Heart left ventricle (tissue), 16 donors: ENCODE results near the gene CPEB1. TPM values are rescaled to one million over a fixed set of nuclear protein-coding genes. Genes with fewer than 3 reads are reported as not detected.

Source experiments
- ATAC-seq, 4 donors: fragments of 200-7000 bp; cut with Tn5 transposase; one replicate each; pipeline ENCODE4 v1.9.1; 2020 to 2022; ENCODE audit warnings: moderate library complexity in 4 of 4, mild to moderate bottlenecking in 3 of 4, moderate number of reproducible peaks in 1 of 4
- DNase-seq, 5 donors: peaks; one replicate each; pipeline ENCODE4 v3.0.0-alpha.2; 2020
- H3K27ac ChIP-seq, 12 donors: fragments of 200-600 bp; sonication (generic) in 4 of 12; one replicate each; pipeline versions ENCODE4 v1.5.0 to v1.8.0; 2016 to 2022; ENCODE audit warnings: mild to moderate bottlenecking in 2 of 12
- H3K27me3 ChIP-seq, 9 donors: fragments of 200-600 bp; sonication (generic) in 2 of 9; one replicate each; pipeline versions ENCODE4 v1.5.1 to v1.8.0; 2016 to 2022; ENCODE audit warnings: mild to moderate bottlenecking in 3 of 9
- H3K36me3 ChIP-seq, 9 donors: fragments of 200-600 bp; sonication (generic) in 2 of 9; one replicate each; pipeline versions ENCODE4 v1.5.0 to v1.8.0; 2018 to 2022; ENCODE audit warnings: mild to moderate bottlenecking in 2 of 9
- H3K4me1 ChIP-seq, 12 donors: fragments of 200-600 bp; sonication (generic) in 4 of 12; one replicate each; pipeline versions ENCODE4 v1.5.0 to v1.8.0; 2016 to 2022; ENCODE audit warnings: mild to moderate bottlenecking in 3 of 12
- H3K4me3 ChIP-seq, 12 donors: fragments of 200-600 bp; sonication (generic) in 4 of 12; one replicate each; pipeline versions ENCODE4 v1.5.0 to v1.8.0; 2017 to 2022; ENCODE audit warnings: mild to moderate bottlenecking in 9 of 12, moderate library complexity in 4 of 12
- H3K9me3 ChIP-seq, 12 donors: fragments of 200-600 bp; sonication (generic) in 4 of 12; one replicate each; pipeline versions ENCODE4 v1.5.0 to v1.8.0; 2016 to 2022; ENCODE audit warnings: mild to moderate bottlenecking in 1 of 12
- POLR2A ChIP-seq, 2 donors: fragments of 450-650 bp; IDR thresholded peaks; one replicate each; pipeline ENCODE4 v1.6.1; 2017; ENCODE audit warnings: antibody characterized with exemption in 2 of 2, mild to moderate bottlenecking in 2 of 2, moderate library complexity in 2 of 2
- WGBS, 4 donors: extraction: QIAGEN DNeasy Blood & Tissue Kit in 2 of 4; methylation state at CpG; one replicate each; pipeline versions ENCODE4 v1.1.5 to v1.1.7; 2013 to 2018; 5-methylcytosine and 5-hydroxymethylcytosine counted together
- intact Hi-C, 10 donors: fragments of 100-400 bp; cut with DNase I; formaldehyde crosslinking; loops; one replicate each; pipeline versions ENCODE4 v1.11.1 to v1.14.2; 2022
- polyA plus RNA-seq, 2 donors: library from polyadenylated mRNA; stranded (reverse); fragments of 200-250 nt; gene quantifications; one replicate each; pipeline ENCODE4 v1.2.3, GENCODE V29; 2013
- total RNA-seq, 9 donors: library from RNA; depleted of rRNA in 2 of 9; stranded (reverse); fragments of >200 nt in 2 of 9; fragmentation: NEBNext Ultra II Directional in 3 of 9; extraction: Animal tissue kit (Norgen Biotek cat#: 25700) in 3 of 9; gene quantifications; one replicate each; pipeline versions ENCODE4 v1.1.0 to v1.2.4, GENCODE V29; 2016 to 2023
- TF ChIP-seq, protein P1 (sequence below), 12 donors: fragments of 200-600 bp; sonication (generic) in 4 of 12; IDR thresholded peaks; one replicate each; pipeline versions ENCODE4 v1.5.0 to v1.8.0; 2018 to 2022; ENCODE audit warnings: antibody characterized with exemption in 12 of 12, mild to moderate bottlenecking in 5 of 12
- donor health status: ischemic (EF 13 %, LVEDD 7.1; RV severe dilation, severe dysfunction).
- donor health status: healthy with polysubstance abuse.
- donor health status: DM: no; HTN: yes; CAD: no.
- donor health status: DM: no; HTN: no; CAD: no.
- donor health status: ischemic (EF 25% LVEDD 6.9; RV normal size, moderate dysfunction).
- donor health status: ischemic (EF 25% LVEDD 5.7; RV mildly dilated, moderate dysfunction).
- donor health status: healthy.
- donor health status: DM: yes; HTN: yes; CAD: no.
- donor health status: ischemic (EF 35%, LVEDD 5.7; RV mildly dilated, moderate dysfunction).
- donor health status: nonischemic (EF 11% LVEDD 7.7; RV severe dilation, severe dysfunction).
- donor health status: DM: yes; HTN: yes; CAD: no.
- donor health status: PGD.
- donor health status: ischemic (EF 29% LVEDD 5.4; RV normal size, mild dysfunction).
- donor health status: nonischemic (EF 23%, LVEDD 6.1; RV moderate dilation, normal function).

Gene CPEB1
- total and polyA plus RNA-seq, 11 donors = 0.07 to 8.7 (median 0.54) TPM; not detected in 1

DNA sequence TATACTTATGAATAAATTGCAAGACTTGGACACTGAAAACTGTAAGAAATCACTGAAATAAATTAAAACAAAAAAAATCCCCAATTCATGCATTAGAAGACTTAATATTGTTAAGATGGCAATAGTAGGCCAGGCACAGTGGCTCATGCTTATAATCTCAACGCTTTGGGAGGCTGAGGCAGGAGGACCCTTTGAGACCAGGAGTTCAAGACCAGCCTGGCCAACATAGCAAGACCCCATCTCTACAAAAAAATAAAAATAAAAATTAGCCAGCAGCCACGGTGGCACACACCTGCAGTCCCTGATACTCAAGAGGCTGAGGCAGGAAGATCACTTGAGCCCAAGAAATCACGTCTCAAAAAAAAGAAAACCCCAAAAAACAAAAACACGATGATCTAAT, 35.8 kb downstream of the CPEB1 start:
- DNase-seq (no peak), ATAC-seq (no peak)
- no peak for TF ChIP-seq POLR2A (IDR thresholded peaks at IDR 0.05)
- TF ChIP-seq, protein P1, sequence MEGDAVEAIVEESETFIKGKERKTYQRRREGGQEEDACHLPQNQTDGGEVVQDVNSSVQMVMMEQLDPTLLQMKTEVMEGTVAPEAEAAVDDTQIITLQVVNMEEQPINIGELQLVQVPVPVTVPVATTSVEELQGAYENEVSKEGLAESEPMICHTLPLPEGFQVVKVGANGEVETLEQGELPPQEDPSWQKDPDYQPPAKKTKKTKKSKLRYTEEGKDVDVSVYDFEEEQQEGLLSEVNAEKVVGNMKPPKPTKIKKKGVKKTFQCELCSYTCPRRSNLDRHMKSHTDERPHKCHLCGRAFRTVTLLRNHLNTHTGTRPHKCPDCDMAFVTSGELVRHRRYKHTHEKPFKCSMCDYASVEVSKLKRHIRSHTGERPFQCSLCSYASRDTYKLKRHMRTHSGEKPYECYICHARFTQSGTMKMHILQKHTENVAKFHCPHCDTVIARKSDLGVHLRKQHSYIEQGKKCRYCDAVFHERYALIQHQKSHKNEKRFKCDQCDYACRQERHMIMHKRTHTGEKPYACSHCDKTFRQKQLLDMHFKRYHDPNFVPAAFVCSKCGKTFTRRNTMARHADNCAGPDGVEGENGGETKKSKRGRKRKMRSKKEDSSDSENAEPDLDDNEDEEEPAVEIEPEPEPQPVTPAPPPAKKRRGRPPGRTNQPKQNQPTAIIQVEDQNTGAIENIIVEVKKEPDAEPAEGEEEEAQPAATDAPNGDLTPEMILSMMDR (IDR thresholded peaks at IDR 0.05) = no peak
- H3K4me1 ChIP-seq = no peaks in the 10 kb centered on the region
- no peaks in the 10 kb centered on the region for H3K9me3 ChIP-seq
- H3K27me3 ChIP-seq = peaks cover 0 to 6% (median 0%) of the 10 kb centered on the region in 9 donors
- WGBS, 4 donors = 76 to 87% (median 83%) methylated on average over 4 of the region's 4 CpGs
- H3K4me3 ChIP-seq = no peak overlapping the region
- no peak overlapping the region for H3K27ac ChIP-seq
- H3K36me3 ChIP-seq = no peaks in the 10 kb centered on the region
- intact Hi-C loops = no loop called here

DNA sequence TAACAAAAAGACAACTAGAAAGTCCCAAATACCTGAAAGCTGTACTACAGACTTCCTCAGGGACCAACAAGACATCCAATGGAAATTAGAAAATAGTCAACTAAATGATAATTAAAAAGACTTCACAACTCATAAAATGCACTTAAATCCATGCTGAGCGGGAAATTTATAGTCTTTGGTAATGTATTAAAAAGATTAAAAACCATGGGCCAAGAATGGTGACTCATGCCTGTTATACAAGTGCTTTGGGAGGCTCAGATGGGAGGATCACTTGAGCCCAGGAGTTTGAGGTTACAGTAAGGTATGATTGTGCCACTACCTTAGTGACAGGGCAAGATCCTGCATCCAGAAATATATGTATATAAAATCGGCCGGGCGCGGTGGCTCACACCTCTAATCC, 45.0 kb downstream of the CPEB1 start:
- H3K36me3 ChIP-seq = no peaks in the 10 kb centered on the region
- ATAC-seq (no peak), DNase-seq (no peak)
- no peaks in the 10 kb centered on the region for H3K9me3 ChIP-seq
- no peak overlapping the region for H3K27ac ChIP-seq
- intact Hi-C loops = no loop called here
- peaks cover 0 to 5% (median 0%) of the 10 kb centered on the region in 9 donors for H3K27me3 ChIP-seq
- TF ChIP-seq, protein P1 (IDR thresholded peaks at IDR 0.05) = no peak
- TF ChIP-seq POLR2A (IDR thresholded peaks at IDR 0.05) = no peak
- H3K4me1 ChIP-seq = no peaks in the 10 kb centered on the region
- no peak overlapping the region for H3K4me3 ChIP-seq
- WGBS, 4 donors = 70 to 83% (median 78%) methylated on average over 5 of the region's 5 CpGs

DNA sequence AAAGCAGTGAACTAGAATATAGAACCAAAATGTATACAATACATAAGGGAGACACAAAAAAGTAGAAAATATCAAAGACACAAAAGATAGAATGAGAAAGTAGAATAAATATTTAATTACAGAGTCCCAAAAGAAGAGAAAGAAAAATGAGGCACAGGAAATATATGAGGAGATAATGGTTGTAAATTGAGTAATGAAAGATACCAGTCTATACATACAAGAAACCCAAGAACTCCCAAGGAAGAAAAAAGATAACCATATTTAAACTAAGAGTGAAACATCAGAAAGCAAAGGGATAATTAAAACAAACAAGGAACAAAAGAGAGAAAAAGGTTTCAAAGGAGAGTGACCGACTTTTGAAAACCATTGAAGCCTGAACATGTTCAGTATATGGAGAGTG, 47.3 kb downstream of the CPEB1 start:
- 78 to 89% (median 86%) methylated on average over 1 of the region's 1 CpG for WGBS, 4 donors
- ATAC-seq = no peak
- Histone ChIP-seq H3K36me3 (no peaks in the 10 kb centered on the region), H3K27ac (no peak overlapping the region), H3K4me1 (no peaks in the 10 kb centered on the region), H3K27me3 (peaks cover 0 to 13% (median 0%) of the 10 kb centered on the region in 9 donors), H3K9me3 (no peaks in the 10 kb centered on the region), H3K4me3 (no peak overlapping the region)
- TF ChIP-seq, protein P1 (IDR thresholded peaks at IDR 0.05) = no peak
- no peak for TF ChIP-seq POLR2A (IDR thresholded peaks at IDR 0.05)
- intact Hi-C loops = no loop called here
- DNase-seq = no peak

GRCh38 chr15:82597815-82598214, 49.3 kb downstream of the CPEB1 start:
- intact Hi-C loops = no loop called here

More at GRCh38 chr15:82597815-82598214, 49.3 kb downstream of the CPEB1 start:
- Histone ChIP-seq H3K27me3 (peaks cover 0 to 13% (median 0%) of the 10 kb centered on the region in 9 donors), H3K36me3 (no peaks in the 10 kb centered on the region), H3K9me3 (no peaks in the 10 kb centered on the region), H3K4me3 (no peak overlapping the region), H3K27ac (no peak overlapping the region), H3K4me1 (no peaks in the 10 kb centered on the region)
- TF ChIP-seq, protein P1 (IDR thresholded peaks at IDR 0.05) = no peak
- no peak for TF ChIP-seq POLR2A (IDR thresholded peaks at IDR 0.05)
- 94 to 100% (median 96%) methylated on average over 2 of the region's 2 CpGs for WGBS, 4 donors
- ATAC-seq (no peak), DNase-seq (no peak)
